Skeletal muscle cell (primary cell): ENCODE measurements around the gene MARVELD1.
"Not testable (repeated sequence)": the region's sequence is repeated elsewhere in the genome, so short reads cannot be mapped to it uniquely, and the experiment has no call there.

Source experiments
- DNase-seq: peaks from one replicate; pipeline ENCODE4 v3.0.0-alpha.2; 2010; ENCODE audit warnings: low read depth
- H3K4me3 ChIP-seq: 2 replicates; pipeline ENCODE4 v1.5.1; 2011; ENCODE audit warnings: low read depth, mild to moderate bottlenecking, control low read depth, low read length, moderate library complexity

The MARVELD1 gene

GRCh38 chr10:97687785-97688781 is 25.4 kb upstream of the MARVELD1 start:
- peak overlapping the region; percentile 73 for H3K4me3 ChIP-seq
- DNase-seq, result peak; percentile 71

- H3K4me3 ChIP-seq, result no peak overlapping the region
- DNase-seq, result peak; percentile 88
Observed at GRCh38 chr10:97689559-97690020, 23.9 kb upstream of the MARVELD1 start.

- DNase-seq, result no peak
- no peak overlapping the region for H3K4me3 ChIP-seq
Observed at GRCh38 chr10:97690133-97690532, 23.4 kb upstream of the MARVELD1 start.

GRCh38 chr10:97698072-97698655 is 15.4 kb upstream of the MARVELD1 start:
- not testable (repeated sequence) for H3K4me3 ChIP-seq, DNase-seq

- H3K4me3 ChIP-seq, result no peak overlapping the region
- no peak for DNase-seq
Observed at GRCh38 chr10:97701438-97702069, 12.0 kb upstream of the MARVELD1 start.

GRCh38 chr10:97703398-97704067 is 10.0 kb upstream of the MARVELD1 start:
- H3K4me3 ChIP-seq, result no peak overlapping the region
- no peak for DNase-seq

- no peak for DNase-seq
- H3K4me3 ChIP-seq, result no peak overlapping the region
Observed at GRCh38 chr10:97704341-97704740, 9.2 kb upstream of the MARVELD1 start.

GRCh38 chr10:97705006-97705670 is 8.4 kb upstream of the MARVELD1 start:
- no peak overlapping the region for H3K4me3 ChIP-seq
- no peak for DNase-seq

GRCh38 chr10:97707134-97707861 is 6.2 kb upstream of the MARVELD1 start:
- no peak for DNase-seq
- H3K4me3 ChIP-seq, result no peak overlapping the region

GRCh38 chr10:97708167-97708566 is 5.4 kb upstream of the MARVELD1 start:
- no peak overlapping the region for H3K4me3 ChIP-seq
- DNase-seq, result no peak

- H3K4me3 ChIP-seq, result no peak overlapping the region
- DNase-seq, result peak; percentile 31
Observed at GRCh38 chr10:97708976-97709946, 4.3 kb upstream of the MARVELD1 start.

- no peak overlapping the region for H3K4me3 ChIP-seq
- DNase-seq, result no peak
Observed at GRCh38 chr10:97711640-97712572, 1.6 kb upstream of the MARVELD1 start.

- peak overlapping the region; percentile 81 for H3K4me3 ChIP-seq
- DNase-seq, result no peak
Observed at GRCh38 chr10:97713826-97714400, 383 bp downstream of the MARVELD1 start.

GRCh38 chr10:97714401-97715258 is 1.1 kb downstream of the MARVELD1 start:
- DNase-seq, result peak; percentile 43

GRCh38 chr10:97715259-97715874 is 1.8 kb downstream of the MARVELD1 start:
- peak overlapping the region; percentile 81 for H3K4me3 ChIP-seq
- no peak for DNase-seq

More at GRCh38 chr10:97714401-97715258, 1.1 kb downstream of the MARVELD1 start:
- peak overlapping the region; percentile 81 for H3K4me3 ChIP-seq
